ENCODE results near the gene SAMD4A. TPM values are rescaled to one million over a fixed set of nuclear protein-coding genes. Genes with fewer than 3 reads are reported as not detected.

The SAMD4A gene
- total and polyA plus RNA-seq, 8 donors, result 4.5 to 40.5 (median 8.0) TPM

- Histone ChIP-seq H3K4me1 (no peaks in the 10 kb centered on the region), H3K9me3 (no peaks in the 10 kb centered on the region), H3K27me3 (no peaks in the 10 kb centered on the region), H3K27ac (no peak overlapping the region), H3K4me3 (no peak overlapping the region), H3K36me3 (no peaks in the 10 kb centered on the region)
- ATAC-seq, result no peak
- no peak for DNase-seq
- TF ChIP-seq CTCF (IDR thresholded peaks at IDR 0.05), result no peak
- intact Hi-C loops (cut with DNase I), result no loop called here
Observed at GRCh38 chr14:54817506-54817905, 250.6 kb downstream of the SAMD4A start.

- H3K36me3 ChIP-seq, result no peaks in the 10 kb centered on the region
- no peaks in the 10 kb centered on the region for H3K4me1 ChIP-seq
- no peak for TF ChIP-seq CTCF (IDR thresholded peaks at IDR 0.05)
- intact Hi-C loops (cut with DNase I), result no loop called here
- H3K4me3 ChIP-seq, result no peak overlapping the region
- peaks cover 0 to 7% of the 10 kb centered on the region in 2 donors for H3K9me3 ChIP-seq
- no peak overlapping the region for H3K27ac ChIP-seq
- ATAC-seq (peak; percentile 49), DNase-seq (no peak)
- no peaks in the 10 kb centered on the region for H3K27me3 ChIP-seq
Observed at GRCh38 chr14:54818201-54819133, 251.5 kb downstream of the SAMD4A start.

GRCh38 chr14:54822685-54823084 is 255.8 kb downstream of the SAMD4A start:
- no peaks in the 10 kb centered on the region for H3K36me3 ChIP-seq
- no peak overlapping the region for H3K27ac ChIP-seq
- H3K9me3 ChIP-seq, result peaks cover 0 to 27% of the 10 kb centered on the region in 2 donors
- DNase-seq, result no peak
- H3K4me1 ChIP-seq, result no peaks in the 10 kb centered on the region
- no peaks in the 10 kb centered on the region for H3K27me3 ChIP-seq
- no peak for TF ChIP-seq CTCF (IDR thresholded peaks at IDR 0.05)
- H3K4me3 ChIP-seq, result no peak overlapping the region
- intact Hi-C loops (cut with DNase I), result no loop called here
- no peak for ATAC-seq

- Histone ChIP-seq H3K36me3 (no peaks in the 10 kb centered on the region), H3K4me1 (no peaks in the 10 kb centered on the region), H3K27ac (no peak overlapping the region), H3K27me3 (no peaks in the 10 kb centered on the region), H3K4me3 (no peak overlapping the region), H3K9me3 (peaks cover 0 to 27% of the 10 kb centered on the region in 2 donors)
- DNase-seq (no peak), ATAC-seq (no peak)
- intact Hi-C loops (cut with DNase I), result no loop called here
- TF ChIP-seq CTCF (IDR thresholded peaks at IDR 0.05), result no peak
Observed at GRCh38 chr14:54823757-54824549, 257.0 kb downstream of the SAMD4A start.

GRCh38 chr14:54828037-54828436 is 261.1 kb downstream of the SAMD4A start:
- H3K9me3 ChIP-seq, result peaks cover 0 to 25% of the 10 kb centered on the region in 2 donors
- no peaks in the 10 kb centered on the region for H3K36me3 ChIP-seq
- no peak overlapping the region for H3K27ac ChIP-seq
- no peaks in the 10 kb centered on the region for H3K4me1 ChIP-seq
- no peak for TF ChIP-seq CTCF (IDR thresholded peaks at IDR 0.05)
- intact Hi-C loops (cut with DNase I), result no loop called here
- ATAC-seq (no peak), DNase-seq (no peak)
- H3K4me3 ChIP-seq, result no peak overlapping the region
- H3K27me3 ChIP-seq, result no peaks in the 10 kb centered on the region

Measured in left lung (tissue), 10 donors.